Right atrium auricular region (tissue), 2 donors: ENCODE results near the gene PTPRD. TPM values are rescaled to one million over a fixed set of nuclear protein-coding genes. Genes with fewer than 3 reads are reported as not detected.
"Not testable (repeated sequence)": the region's sequence is repeated elsewhere in the genome, so short reads cannot be mapped to it uniquely, and the experiment has no call there.

ENCODE experiments used
- DNase-seq: peaks from one replicate; pipeline ENCODE4 v3.0.0-alpha.2; 2019; ENCODE audit warnings: low spot score
- H3K27ac ChIP-seq, 2 donors: fragments of 200-600 bp; sonication (generic); 1 replicate in 1 of 2; 2 replicates in 1 of 2; pipeline ENCODE4 v1.5.1; 2016 to 2019
- H3K27me3 ChIP-seq, 2 donors: fragments of 200-600 bp; sonication (generic); one replicate each; pipeline versions ENCODE4 v1.5.1 to v1.6.0; 2017 to 2019
- H3K36me3 ChIP-seq: fragments of 200-600 bp; sonication (generic); one replicate; pipeline ENCODE4 v1.5.1; 2016
- H3K4me1 ChIP-seq, 2 donors: fragments of 200-600 bp; sonication (generic); one replicate each; pipeline versions ENCODE4 v1.5.1 to v1.6.0; 2017 to 2019
- H3K4me3 ChIP-seq, 2 donors: fragments of 200-600 bp; sonication (generic); 1 replicate in 1 of 2; 2 replicates in 1 of 2; pipeline ENCODE4 v1.5.1; 2017 to 2019; ENCODE audit warnings: mild to moderate bottlenecking in 1 of 2, moderate library complexity in 1 of 2
- H3K9me3 ChIP-seq, 2 donors: fragments of 200-600 bp; sonication (generic); one replicate each; pipeline ENCODE4 v1.5.1; 2019
- total RNA-seq, 2 donors: library from RNA; depleted of rRNA; stranded (reverse); fragments of >200 nt; gene quantifications; one replicate each; pipeline ENCODE4 v1.1.0, GENCODE V29; 2016
- TF ChIP-seq, protein P1 (sequence below), 2 donors: fragments of 200-600 bp; sonication (generic); IDR thresholded peaks; one replicate each; pipeline ENCODE4 v1.5.1; 2019; ENCODE audit warnings: antibody characterized with exemption in 2 of 2

PTPRD gene
- total RNA-seq, 2 donors from 2014 or later: 5.5 to 6.6 TPM

DNA sequence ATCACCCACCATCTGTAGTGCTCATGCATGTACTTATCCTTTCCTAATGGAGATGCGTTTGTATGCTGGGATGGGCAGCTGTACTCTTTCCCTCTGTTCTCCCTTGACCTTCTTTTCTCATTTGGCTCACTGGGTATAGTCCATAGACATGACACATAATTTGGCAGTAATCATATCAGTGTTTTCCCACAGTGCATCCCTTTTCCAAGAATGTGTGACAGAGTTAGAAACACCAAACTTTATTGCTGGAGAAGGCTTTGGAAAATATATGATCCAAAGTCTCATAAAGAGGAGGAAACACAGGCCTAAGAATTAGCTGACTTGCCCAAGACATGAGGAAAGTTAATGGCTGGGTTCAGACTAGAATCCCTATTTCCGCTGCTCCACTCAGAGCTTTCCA lies 1579.8 kb downstream of the PTPRD start:
- Histone ChIP-seq H3K4me1 (no peaks in the 10 kb centered on the region), H3K9me3 (no peaks in the 10 kb centered on the region), H3K27me3 (no peaks in the 10 kb centered on the region), H3K27ac (no peak overlapping the region), H3K36me3 (no peaks in the 10 kb centered on the region), H3K4me3 (no peak overlapping the region)
- TF ChIP-seq, protein P1, sequence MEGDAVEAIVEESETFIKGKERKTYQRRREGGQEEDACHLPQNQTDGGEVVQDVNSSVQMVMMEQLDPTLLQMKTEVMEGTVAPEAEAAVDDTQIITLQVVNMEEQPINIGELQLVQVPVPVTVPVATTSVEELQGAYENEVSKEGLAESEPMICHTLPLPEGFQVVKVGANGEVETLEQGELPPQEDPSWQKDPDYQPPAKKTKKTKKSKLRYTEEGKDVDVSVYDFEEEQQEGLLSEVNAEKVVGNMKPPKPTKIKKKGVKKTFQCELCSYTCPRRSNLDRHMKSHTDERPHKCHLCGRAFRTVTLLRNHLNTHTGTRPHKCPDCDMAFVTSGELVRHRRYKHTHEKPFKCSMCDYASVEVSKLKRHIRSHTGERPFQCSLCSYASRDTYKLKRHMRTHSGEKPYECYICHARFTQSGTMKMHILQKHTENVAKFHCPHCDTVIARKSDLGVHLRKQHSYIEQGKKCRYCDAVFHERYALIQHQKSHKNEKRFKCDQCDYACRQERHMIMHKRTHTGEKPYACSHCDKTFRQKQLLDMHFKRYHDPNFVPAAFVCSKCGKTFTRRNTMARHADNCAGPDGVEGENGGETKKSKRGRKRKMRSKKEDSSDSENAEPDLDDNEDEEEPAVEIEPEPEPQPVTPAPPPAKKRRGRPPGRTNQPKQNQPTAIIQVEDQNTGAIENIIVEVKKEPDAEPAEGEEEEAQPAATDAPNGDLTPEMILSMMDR (IDR thresholded peaks at IDR 0.05): no peak
- no peak for DNase-seq

DNA sequence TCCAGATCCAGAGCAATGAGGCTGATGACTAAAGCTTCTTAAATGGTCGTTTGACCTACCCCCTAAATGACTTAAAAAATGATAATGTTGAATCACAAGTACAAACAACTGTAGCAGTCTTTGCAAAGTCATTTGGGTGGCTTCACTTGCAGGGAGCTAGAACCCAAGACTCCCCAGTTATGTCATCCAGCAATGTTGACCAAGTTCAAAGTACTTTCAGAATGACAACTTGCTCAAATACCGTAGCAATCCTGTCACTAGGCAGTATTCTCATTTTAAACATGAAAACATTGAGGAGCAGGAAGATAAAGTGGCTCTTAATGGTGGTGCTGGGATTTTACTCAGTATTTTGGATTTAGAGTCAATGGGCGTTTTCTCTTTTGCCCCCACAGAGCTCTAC lies 1596.2 kb downstream of the PTPRD start:
- no peaks in the 10 kb centered on the region for H3K36me3 ChIP-seq
- no peaks in the 10 kb centered on the region for H3K9me3 ChIP-seq
- no peak for DNase-seq
- H3K27ac ChIP-seq: no peak overlapping the region
- no peaks in the 10 kb centered on the region for H3K4me1 ChIP-seq
- TF ChIP-seq, protein P1 (IDR thresholded peaks at IDR 0.05): no peak
- no peaks in the 10 kb centered on the region for H3K27me3 ChIP-seq
- no peak overlapping the region for H3K4me3 ChIP-seq

DNA sequence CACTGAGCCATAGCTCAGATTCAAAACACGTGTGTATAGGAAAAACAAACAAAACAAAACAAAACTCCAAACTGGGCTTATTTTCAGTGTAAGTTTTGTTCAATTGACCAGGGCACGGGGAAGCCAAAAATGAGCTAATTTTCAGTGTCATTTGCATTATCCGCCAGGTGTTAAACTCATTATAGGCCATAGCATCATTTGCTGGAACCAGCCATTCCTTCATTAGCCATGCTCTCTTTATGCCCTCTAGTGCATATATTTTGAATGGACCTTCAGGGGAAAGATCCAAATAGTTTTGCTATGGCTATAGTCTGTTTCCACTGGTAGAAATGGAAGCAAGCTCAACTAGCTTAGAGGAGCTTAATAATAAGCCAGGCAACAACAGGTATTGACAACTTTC lies 1608.0 kb downstream of the PTPRD start:
- TF ChIP-seq, protein P1 (IDR thresholded peaks at IDR 0.05): no peak
- no peak for DNase-seq
- no peaks in the 10 kb centered on the region for H3K36me3 ChIP-seq
- no peaks in the 10 kb centered on the region for H3K9me3 ChIP-seq
- no peaks in the 10 kb centered on the region for H3K4me1 ChIP-seq
- H3K27ac ChIP-seq: no peak overlapping the region
- no peak overlapping the region for H3K4me3 ChIP-seq
- no peaks in the 10 kb centered on the region for H3K27me3 ChIP-seq

DNA sequence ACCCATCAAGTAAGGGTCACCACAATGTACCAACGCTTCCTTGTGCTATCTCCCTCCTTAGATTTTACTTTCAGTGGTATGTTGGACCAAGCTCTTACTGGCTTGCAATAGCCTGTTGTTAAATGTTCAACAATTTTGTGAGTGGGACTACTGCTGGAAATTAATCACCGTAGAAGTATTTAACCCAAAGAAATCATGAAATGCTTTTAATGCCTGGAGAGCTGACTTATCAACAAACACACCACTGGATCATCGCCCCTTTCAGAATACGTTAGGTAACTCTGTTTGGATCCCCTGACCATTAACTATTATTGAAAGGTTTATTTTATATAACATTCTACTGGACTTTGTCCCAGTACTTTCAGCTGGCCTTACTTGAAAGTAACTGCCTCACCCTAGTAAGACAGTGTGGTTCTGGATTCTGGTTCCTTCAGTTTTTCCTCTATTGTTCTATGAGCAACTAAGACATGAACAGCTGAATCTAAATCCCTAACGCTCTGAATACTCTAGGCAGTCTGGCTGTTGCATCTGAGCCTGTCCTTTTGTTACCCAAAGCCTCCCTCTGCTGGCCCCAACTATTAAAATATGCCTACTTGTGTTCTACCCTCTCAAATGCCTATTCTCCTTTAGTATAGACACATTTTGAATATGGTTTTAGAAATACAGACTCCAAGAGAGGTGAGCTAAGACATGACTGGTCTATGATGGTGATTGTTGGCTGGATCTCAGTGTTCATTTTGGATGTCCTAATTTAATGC lies 1609.8 kb downstream of the PTPRD start:
- TF ChIP-seq, protein P1 (IDR thresholded peaks at IDR 0.05): no peak
- Histone ChIP-seq H3K4me3 (no peak overlapping the region), H3K4me1 (no peaks in the 10 kb centered on the region), H3K36me3 (no peaks in the 10 kb centered on the region), H3K27ac (no peak overlapping the region), H3K9me3 (peaks cover 0 to 7% of the 10 kb centered on the region in 2 donors), H3K27me3 (no peaks in the 10 kb centered on the region)
- DNase-seq: no peak

DNA sequence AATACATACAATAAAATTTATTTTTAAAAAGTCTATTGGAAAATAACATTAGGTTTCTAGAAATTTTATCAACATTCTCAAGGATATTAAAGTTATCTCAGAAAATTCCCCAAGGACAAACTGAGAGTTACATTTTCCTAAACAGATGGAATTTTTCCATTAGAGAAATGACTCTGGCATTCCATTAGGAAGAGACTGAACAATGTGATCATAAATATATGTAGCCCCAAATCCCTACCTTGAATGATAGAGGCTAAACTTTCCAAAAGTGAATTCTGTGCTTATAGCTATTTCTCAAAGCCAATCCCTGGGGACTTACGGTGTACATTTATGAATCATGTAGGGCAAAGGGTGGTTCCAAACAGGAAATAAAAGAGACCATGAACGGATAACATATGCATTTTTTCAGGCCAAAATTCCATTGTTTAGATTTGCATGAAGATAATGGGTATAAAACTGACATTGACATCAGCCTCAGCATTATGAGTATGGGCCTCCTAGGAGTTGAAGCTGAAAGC lies 1632.2 kb downstream of the PTPRD start:
- Histone ChIP-seq H3K27ac (no peak overlapping the region), H3K9me3 (no peaks in the 10 kb centered on the region), H3K27me3 (no peaks in the 10 kb centered on the region), H3K36me3 (no peaks in the 10 kb centered on the region), H3K4me1 (no peaks in the 10 kb centered on the region), H3K4me3 (no peak overlapping the region)
- DNase-seq: no peak
- TF ChIP-seq, protein P1 (IDR thresholded peaks at IDR 0.05): no peak

DNA sequence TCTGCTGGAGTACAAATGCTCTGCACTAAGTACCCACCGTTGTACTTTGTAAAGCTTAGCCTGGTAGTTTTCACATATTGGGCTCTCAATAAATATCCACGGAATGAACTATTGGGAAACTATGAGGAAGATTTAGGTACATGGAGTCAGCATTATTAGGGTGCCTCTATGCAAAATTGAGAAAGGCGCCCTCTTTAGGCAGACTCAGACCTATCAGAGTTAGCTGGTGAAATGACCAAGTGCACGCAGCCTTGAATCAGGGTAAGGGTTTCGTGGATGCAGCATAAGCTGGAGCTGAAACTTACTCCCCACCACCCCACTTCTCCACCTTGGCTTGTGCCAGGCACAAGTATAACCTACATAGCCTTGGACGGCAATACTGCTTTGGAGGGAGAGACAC lies 1634.5 kb downstream of the PTPRD start:
- TF ChIP-seq, protein P1 (IDR thresholded peaks at IDR 0.05): no peak
- H3K27ac ChIP-seq: no peak overlapping the region
- DNase-seq: no peak
- no peaks in the 10 kb centered on the region for H3K27me3 ChIP-seq
- H3K36me3 ChIP-seq: no peaks in the 10 kb centered on the region
- no peak overlapping the region for H3K4me3 ChIP-seq
- no peaks in the 10 kb centered on the region for H3K4me1 ChIP-seq
- no peaks in the 10 kb centered on the region for H3K9me3 ChIP-seq

DNA sequence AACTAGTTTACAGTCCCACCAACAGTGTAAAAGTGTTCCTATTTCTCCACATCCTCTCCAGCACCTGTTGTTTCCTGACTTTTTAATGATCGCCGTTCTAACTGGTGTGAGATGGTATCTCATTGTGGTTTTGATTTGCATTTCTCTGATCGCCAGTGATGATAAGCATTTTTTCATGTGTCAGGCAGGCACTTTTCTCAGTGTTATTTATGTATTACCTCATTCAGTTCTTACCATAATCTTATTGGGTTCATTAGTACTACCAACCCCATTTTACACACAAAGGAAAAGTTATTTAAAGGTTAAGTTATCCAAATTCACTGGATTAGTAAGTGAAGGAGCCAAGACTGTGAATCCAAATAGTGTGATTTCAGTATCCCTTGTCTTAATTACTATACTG lies 1644.5 kb downstream of the PTPRD start:
- DNase-seq, H3K4me3 ChIP-seq, H3K36me3 ChIP-seq, H3K27me3 ChIP-seq, H3K9me3 ChIP-seq, H3K4me1 ChIP-seq, H3K27ac ChIP-seq: not testable (repeated sequence)
